Activated naive CD8-positive, alpha-beta T cell treated with anti-CD3 and anti-CD28 coated beads, Interleukin-2, amount 50 U/mL, for 24 hours (primary cell): ENCODE data around the gene GATAD2A.

Experiments used
- ATAC-seq: fragments of 150-1000 bp; cut with Tn5 transposase; one replicate; pipeline ENCODE4 v1.10.0; 2021
- DNase-seq: peaks from one replicate; pipeline ENCODE4 v3.0.0; 2021
- H3K27ac Mint-ChIP-seq: one replicate; pipeline ENCODE4 v1.8.0; 2021; ENCODE audit warnings: mild to moderate bottlenecking, mixed read lengths
- H3K27me3 Mint-ChIP-seq: one replicate; pipeline ENCODE4 v1.8.0; 2021; ENCODE audit warnings: mixed read lengths
- H3K36me3 Mint-ChIP-seq: one replicate; pipeline ENCODE4 v1.8.0; 2021; ENCODE audit warnings: low read depth, mixed read lengths
- H3K4me1 Mint-ChIP-seq: one replicate; pipeline ENCODE4 v1.8.0; 2021; ENCODE audit warnings: mixed read lengths
- H3K4me3 Mint-ChIP-seq: one replicate; pipeline ENCODE4 v1.8.0; 2021; ENCODE audit warnings: mild to moderate bottlenecking, moderate library complexity, mixed read lengths
- H3K9me3 Mint-ChIP-seq: one replicate; pipeline ENCODE4 v1.8.0; 2021; ENCODE audit warnings: mixed read lengths

Gene GATAD2A

GRCh38 chr19:19458110-19458816 lies 52.8 kb downstream of the GATAD2A start:
- Mint-ChIP-seq H3K27ac (peak overlapping the region; percentile 91), H3K36me3 (peaks cover 13% of the 10 kb centered on the region), H3K9me3 (no peaks in the 10 kb centered on the region), H3K4me3 (no peak overlapping the region), H3K4me1 (peaks cover 76% of the 10 kb centered on the region), H3K27me3 (no peaks in the 10 kb centered on the region)
- no peak for ATAC-seq
- no peak for DNase-seq

- no peaks in the 10 kb centered on the region for H3K27me3 Mint-ChIP-seq
- ATAC-seq: no peak
- DNase-seq: no peak
- peaks cover 82% of the 10 kb centered on the region for H3K4me1 Mint-ChIP-seq
- H3K36me3 Mint-ChIP-seq: peaks cover 13% of the 10 kb centered on the region
- H3K9me3 Mint-ChIP-seq: no peaks in the 10 kb centered on the region
- H3K4me3 Mint-ChIP-seq: peak overlapping the region; percentile 85
- peak overlapping the region; percentile 91 for H3K27ac Mint-ChIP-seq
Measured at GRCh38 chr19:19459073-19459472, 53.6 kb downstream of the GATAD2A start.

- peak overlapping the region; percentile 91 for H3K27ac Mint-ChIP-seq
- ATAC-seq (peak; percentile 84), DNase-seq (peak; percentile 66)
- peak overlapping the region; percentile 85 for H3K4me3 Mint-ChIP-seq
- no peaks in the 10 kb centered on the region for H3K27me3 Mint-ChIP-seq
- H3K9me3 Mint-ChIP-seq: no peaks in the 10 kb centered on the region
- peaks cover 17% of the 10 kb centered on the region for H3K36me3 Mint-ChIP-seq
- peaks cover 84% of the 10 kb centered on the region for H3K4me1 Mint-ChIP-seq
Measured at GRCh38 chr19:19459707-19460251, 54.3 kb downstream of the GATAD2A start.

GRCh38 chr19:19460258-19460731 lies 54.8 kb downstream of the GATAD2A start:
- peaks cover 84% of the 10 kb centered on the region for H3K4me1 Mint-ChIP-seq
- peak overlapping the region; percentile 85 for H3K4me3 Mint-ChIP-seq
- H3K9me3 Mint-ChIP-seq: no peaks in the 10 kb centered on the region
- ATAC-seq (peak; percentile 40), DNase-seq (peak; percentile 49)
- H3K27me3 Mint-ChIP-seq: no peaks in the 10 kb centered on the region
- H3K36me3 Mint-ChIP-seq: peaks cover 22% of the 10 kb centered on the region
- H3K27ac Mint-ChIP-seq: peak overlapping the region; percentile 91

GRCh38 chr19:19460761-19461265 lies 55.3 kb downstream of the GATAD2A start:
- H3K9me3 Mint-ChIP-seq: no peaks in the 10 kb centered on the region
- DNase-seq: peak; percentile 71
- peak overlapping the region; percentile 91 for H3K27ac Mint-ChIP-seq
- no peaks in the 10 kb centered on the region for H3K27me3 Mint-ChIP-seq
- H3K36me3 Mint-ChIP-seq: peaks cover 25% of the 10 kb centered on the region
- ATAC-seq: peak; percentile 71
- peak overlapping the region; percentile 85 for H3K4me3 Mint-ChIP-seq
- peaks cover 82% of the 10 kb centered on the region for H3K4me1 Mint-ChIP-seq

- DNase-seq: no peak
- Mint-ChIP-seq H3K27ac (peak overlapping the region; percentile 91), H3K9me3 (peaks cover 4% of the 10 kb centered on the region), H3K36me3 (peaks cover 30% of the 10 kb centered on the region), H3K4me1 (peaks cover 82% of the 10 kb centered on the region), H3K27me3 (no peaks in the 10 kb centered on the region), H3K4me3 (peak overlapping the region; percentile 85)
- ATAC-seq: no peak
Measured at GRCh38 chr19:19461306-19461670, 55.8 kb downstream of the GATAD2A start.

GRCh38 chr19:19461671-19462622 lies 56.5 kb downstream of the GATAD2A start:
- Mint-ChIP-seq H3K9me3 (peaks cover 9% of the 10 kb centered on the region), H3K27me3 (no peaks in the 10 kb centered on the region), H3K27ac (peak overlapping the region; percentile 91), H3K4me1 (peaks cover 79% of the 10 kb centered on the region), H3K36me3 (peaks cover 37% of the 10 kb centered on the region), H3K4me3 (peak overlapping the region; percentile 85)
- no peak for ATAC-seq
- peak; percentile 42 for DNase-seq

- Mint-ChIP-seq H3K9me3 (peaks cover 22% of the 10 kb centered on the region), H3K4me3 (peak overlapping the region; percentile 6), H3K27me3 (no peaks in the 10 kb centered on the region), H3K27ac (peak overlapping the region; percentile 74), H3K4me1 (peaks cover 70% of the 10 kb centered on the region), H3K36me3 (peaks cover 50% of the 10 kb centered on the region)
- DNase-seq (no peak), ATAC-seq (no peak)
Measured at GRCh38 chr19:19463348-19464117, 58.1 kb downstream of the GATAD2A start.

GRCh38 chr19:19464339-19465098 lies 59.0 kb downstream of the GATAD2A start:
- Mint-ChIP-seq H3K4me1 (peaks cover 63% of the 10 kb centered on the region), H3K27ac (no peak overlapping the region), H3K4me3 (no peak overlapping the region), H3K36me3 (peaks cover 54% of the 10 kb centered on the region), H3K27me3 (no peaks in the 10 kb centered on the region), H3K9me3 (peaks cover 25% of the 10 kb centered on the region)
- ATAC-seq (no peak), DNase-seq (no peak)

GRCh38 chr19:19465436-19466070 lies 60.1 kb downstream of the GATAD2A start:
- ATAC-seq: no peak
- Mint-ChIP-seq H3K4me3 (no peak overlapping the region), H3K27me3 (no peaks in the 10 kb centered on the region), H3K36me3 (peaks cover 60% of the 10 kb centered on the region), H3K9me3 (peaks cover 25% of the 10 kb centered on the region), H3K27ac (peak overlapping the region; percentile 18), H3K4me1 (peaks cover 60% of the 10 kb centered on the region)
- no peak for DNase-seq

GRCh38 chr19:19466201-19466600 lies 60.7 kb downstream of the GATAD2A start:
- H3K9me3 Mint-ChIP-seq: peaks cover 25% of the 10 kb centered on the region
- no peak overlapping the region for H3K27ac Mint-ChIP-seq
- peaks cover 60% of the 10 kb centered on the region for H3K36me3 Mint-ChIP-seq
- H3K4me3 Mint-ChIP-seq: no peak overlapping the region
- DNase-seq (no peak), ATAC-seq (no peak)
- H3K27me3 Mint-ChIP-seq: no peaks in the 10 kb centered on the region
- H3K4me1 Mint-ChIP-seq: peaks cover 58% of the 10 kb centered on the region

- DNase-seq (no peak), ATAC-seq (no peak)
- peaks cover 25% of the 10 kb centered on the region for H3K9me3 Mint-ChIP-seq
- peaks cover 59% of the 10 kb centered on the region for H3K4me1 Mint-ChIP-seq
- no peak overlapping the region for H3K4me3 Mint-ChIP-seq
- H3K27ac Mint-ChIP-seq: no peak overlapping the region
- no peaks in the 10 kb centered on the region for H3K27me3 Mint-ChIP-seq
- peaks cover 63% of the 10 kb centered on the region for H3K36me3 Mint-ChIP-seq
Measured at GRCh38 chr19:19468424-19469050, 63.1 kb downstream of the GATAD2A start.
